Peyer's patch (tissue), 4 donors: ENCODE results near the gene SATB1.

Experiments
- CTCF ChIP-seq, 6 experiments: fragments of 450-650 bp in 4 of 6; fragments of 200-600 bp in 2 of 6; sonication (generic) in 1 of 6; IDR thresholded peaks; one replicate each; pipeline ENCODE4 v1.5.1; 2017 to 2019; ENCODE audit warnings: antibody characterized with exemption in 6 of 6, mild to moderate bottlenecking in 3 of 6, moderate library complexity in 1 of 6
- POLR2A ChIP-seq, 2 donors: fragments of 450-650 bp; IDR thresholded peaks; one replicate each; pipeline ENCODE4 v1.5.1; 2017; ENCODE audit warnings: antibody characterized with exemption in 2 of 2, mild to moderate bottlenecking in 2 of 2, moderate library complexity in 2 of 2

GRCh38 chr3:18393906-18394305 lies 31.2 kb downstream of the SATB1 start:
- TF ChIP-seq CTCF (IDR thresholded peaks at IDR 0.05) = no peak
- TF ChIP-seq POLR2A (IDR thresholded peaks at IDR 0.05) = no peak
